Panc1 (cell line): Measurements from ENCODE around the gene ZNF440.

Experiments used
- POLR2AphosphoS5 ChIP-seq: IDR thresholded peaks from 2 replicates; pipeline ENCODE4 v1.6.1; 2012; ENCODE audit warnings: mild to moderate bottlenecking, low read depth, low read length, moderate library complexity
- TF ChIP-seq, protein P1 (sequence below): fragments of 450-650 bp; IDR thresholded peaks from 2 replicates; pipeline ENCODE4 v1.5.1; 2017; ENCODE audit warnings: mild to moderate bottlenecking

DNA sequence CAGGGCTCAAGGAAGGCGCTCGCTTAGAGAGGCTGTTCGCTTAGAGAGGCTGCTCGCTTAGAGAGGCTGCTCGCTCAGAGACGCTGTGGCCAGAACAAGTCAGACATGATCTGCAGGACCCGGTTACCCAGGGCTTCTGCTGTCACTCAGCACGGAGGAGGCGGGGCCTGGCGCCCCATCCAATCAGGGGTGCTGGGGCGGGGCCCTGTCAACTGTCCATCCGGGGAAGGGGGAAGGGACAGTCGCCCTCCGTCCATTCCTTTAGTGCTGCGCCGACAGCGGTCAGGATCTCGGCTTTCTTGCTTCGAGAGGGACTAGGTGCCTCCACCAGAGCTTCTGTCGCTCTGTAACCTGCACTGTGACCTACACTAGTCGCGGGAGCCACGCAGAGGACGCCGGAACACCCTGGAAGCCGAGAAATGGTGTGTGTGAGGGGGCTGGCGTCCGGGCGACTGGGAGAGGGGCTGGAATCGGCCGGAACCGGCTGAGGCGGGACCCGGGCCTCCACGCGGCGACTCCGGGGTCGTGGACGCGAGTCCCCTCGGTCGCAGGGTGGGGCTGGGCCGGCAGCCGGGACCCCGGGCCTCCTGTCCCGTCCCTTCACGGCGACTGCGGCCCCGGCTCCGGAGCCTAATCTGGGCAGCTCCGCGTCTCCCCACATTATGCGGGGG lies at the start of gene ZNF440:
- TF ChIP-seq, protein P1, sequence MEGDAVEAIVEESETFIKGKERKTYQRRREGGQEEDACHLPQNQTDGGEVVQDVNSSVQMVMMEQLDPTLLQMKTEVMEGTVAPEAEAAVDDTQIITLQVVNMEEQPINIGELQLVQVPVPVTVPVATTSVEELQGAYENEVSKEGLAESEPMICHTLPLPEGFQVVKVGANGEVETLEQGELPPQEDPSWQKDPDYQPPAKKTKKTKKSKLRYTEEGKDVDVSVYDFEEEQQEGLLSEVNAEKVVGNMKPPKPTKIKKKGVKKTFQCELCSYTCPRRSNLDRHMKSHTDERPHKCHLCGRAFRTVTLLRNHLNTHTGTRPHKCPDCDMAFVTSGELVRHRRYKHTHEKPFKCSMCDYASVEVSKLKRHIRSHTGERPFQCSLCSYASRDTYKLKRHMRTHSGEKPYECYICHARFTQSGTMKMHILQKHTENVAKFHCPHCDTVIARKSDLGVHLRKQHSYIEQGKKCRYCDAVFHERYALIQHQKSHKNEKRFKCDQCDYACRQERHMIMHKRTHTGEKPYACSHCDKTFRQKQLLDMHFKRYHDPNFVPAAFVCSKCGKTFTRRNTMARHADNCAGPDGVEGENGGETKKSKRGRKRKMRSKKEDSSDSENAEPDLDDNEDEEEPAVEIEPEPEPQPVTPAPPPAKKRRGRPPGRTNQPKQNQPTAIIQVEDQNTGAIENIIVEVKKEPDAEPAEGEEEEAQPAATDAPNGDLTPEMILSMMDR: no peak
- TF ChIP-seq POLR2AphosphoS5: peak; percentile 80
